ENCODE measurements around the gene SLC9A5. TPM values are rescaled to one million over a fixed set of nuclear protein-coding genes. Genes with fewer than 3 reads are reported as not detected.
A peak's percentile ranks its signal among the peaks of the same experiment; 100 is the strongest.

SLC9A5 gene
- total and polyA plus RNA-seq, 10 of the 15 experiments (the other 5 are each of a cell fraction or from before 2014, with no cell fraction given): 0.26 to 5.7 (median 1.5) TPM

DNA sequence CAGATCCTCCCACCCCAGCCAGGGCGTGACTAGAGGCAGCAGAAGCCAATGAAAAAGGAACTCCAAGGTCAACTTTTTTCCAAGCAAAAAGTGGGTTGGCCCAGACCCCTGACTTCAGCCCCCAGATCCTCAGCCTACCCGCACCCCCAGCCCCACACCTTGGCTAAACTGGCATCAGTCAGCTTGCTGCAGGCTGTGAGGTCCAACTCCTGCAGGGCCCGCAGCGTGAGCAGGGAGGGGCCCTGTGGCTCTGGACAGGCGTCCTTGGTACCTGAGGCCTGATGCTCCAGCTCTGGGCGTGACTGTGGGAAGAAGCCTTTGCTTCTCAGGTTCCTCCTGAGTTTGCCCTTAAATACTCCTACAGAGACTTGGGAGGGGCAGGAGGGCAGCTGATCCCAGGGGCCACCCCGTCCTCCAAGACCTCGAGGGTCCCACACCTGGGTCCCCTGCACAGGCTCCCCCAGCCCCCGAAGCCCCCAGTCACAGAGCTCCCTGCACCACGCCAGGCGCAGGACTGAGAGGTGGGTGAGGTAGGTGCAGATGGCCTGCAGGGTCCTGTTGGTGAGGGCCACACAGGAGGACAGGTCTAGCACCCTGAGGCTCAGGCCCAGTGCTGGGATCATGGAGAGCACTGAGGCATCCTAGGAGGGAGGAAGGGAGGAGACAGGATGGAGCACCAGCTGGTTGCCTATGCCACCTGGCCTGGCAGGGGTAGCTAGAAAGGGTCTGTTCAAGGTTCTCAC is 40.5 kb upstream of the SLC9A5 start:
- ChIA-PET SMC1A (ENCODE audit: uncharacterized antibody, unreplicated experiment) (no interaction called here), RAD21 (ENCODE audit: unreplicated experiment) (no interaction called here), POLR2A (interaction anchor here (0.6 to 1.0 kb wide), 2 partner anchors 9 to 15 kb away, joined by 3 read pairs; no protein-coding TSS in a partner anchor), CTCF (interaction anchor here (1.3 kb wide), 1 partner anchor 52 kb away, joined by 5 read pairs; no protein-coding TSS in a partner anchor)
- Histone ChIP-seq H4K20me1 (ENCODE audit: control insufficient read depth, insufficient read depth) (no peaks in the 10 kb centered on the region), H3K4me1 (ENCODE audit: control insufficient read depth, insufficient read depth, low read length) (no peaks in the 10 kb centered on the region), H3K9ac (ENCODE audit: control insufficient read depth, insufficient read depth, low read length) (no peak overlapping the region), H2AFZ (ENCODE audit: control insufficient read depth, low read depth, low read length) (no peak overlapping the region), H3K79me2 (ENCODE audit: control insufficient read depth, insufficient read depth, low read length) (no peaks in the 10 kb centered on the region), H3K36me3 (ENCODE audit: control insufficient read depth in 2 of 2, insufficient read depth in 2 of 2, low read length in 1 of 2) (peaks cover 0 to 6% of the 10 kb centered on the region in 2 experiments; a peak in 2 of 4 replicates), H3K4me3 (no peak overlapping the region), H3K27ac (ENCODE audit: control insufficient read depth, insufficient read depth) (no peak overlapping the region), H3K27me3 (replicated peaks in 1 of 2; ENCODE audit: control insufficient read depth in 2 of 2, insufficient read depth in 2 of 2, low read length in 1 of 2) (no peaks in the 10 kb centered on the region), H3K4me2 (ENCODE audit: control insufficient read depth, insufficient read depth) (no peak overlapping the region), H3K9me3 (replicated peaks; ENCODE audit: control insufficient read depth, insufficient read depth, low read length) (no peaks in the 10 kb centered on the region)
- in situ Hi-C loops (cut with MboI) (no loop called here), intact Hi-C loops (cut with micrococcal nuclease; ENCODE audit: unreplicated experiment) (no loop called here)
- BruUV-seq (replicated peaks): no TSS peak
- ATAC-seq: no peak
- DNase-seq (ENCODE audit: low read depth, low spot score): no peak
- TF ChIP-seq KDM1A (IDR thresholded peaks at IDR 0.05; ENCODE audit: borderline replicate concordance) (no peak), ZNF24 (IDR thresholded peaks at IDR 0.05) (no peak), POLR2AphosphoS2 (IDR thresholded peaks at IDR 0.05; ENCODE audit: low read depth, low read length) (peak; percentile 67; the same call in 1 of the 2 replicates), SMAD1 (IDR thresholded peaks at IDR 0.05; ENCODE audit: low read depth, partially characterized antibody) (no peak), POLR2A (IDR thresholded peaks at IDR 0.05; ENCODE audit: low read depth, low read length) (peak; percentile 71), ASH2L (IDR thresholded peaks at IDR 0.05; ENCODE audit: borderline replicate concordance, low read depth) (no peak)
- no peak for FAIRE-seq
- WGBS (ENCODE audit: insufficient coverage, insufficient replicate concordance, low lambda C conversion rate, missing lambda C conversion rate): 80% methylated on average over 10 of the region's 11 CpGs

DNA sequence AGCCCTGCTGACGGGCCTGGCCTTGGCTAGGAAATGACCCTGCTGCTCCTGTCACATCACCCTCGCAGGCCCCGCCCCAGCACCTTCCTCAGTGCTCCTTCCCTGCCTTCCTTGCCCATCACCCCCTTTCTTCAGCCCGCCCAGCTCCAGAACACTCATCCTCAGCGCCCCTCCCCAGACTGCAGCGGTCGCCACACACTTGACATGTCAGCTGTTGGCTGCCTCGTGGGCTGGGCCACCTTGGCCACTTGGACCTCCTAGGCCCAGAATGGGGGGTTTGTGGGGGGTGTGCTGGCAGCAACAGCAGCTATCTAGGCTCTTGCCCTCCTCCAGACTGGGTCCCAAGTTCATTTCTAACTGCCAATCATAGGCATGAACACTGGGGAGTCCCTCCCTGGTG is 39.2 kb upstream of the SLC9A5 start:
- H3K9ac ChIP-seq (ENCODE audit: control insufficient read depth, insufficient read depth, low read length): no peak overlapping the region
- no peak overlapping the region for H2AFZ ChIP-seq (ENCODE audit: control insufficient read depth, low read depth, low read length)
- ChIA-PET CTCF (no interaction called here), SMC1A (ENCODE audit: uncharacterized antibody, unreplicated experiment) (no interaction called here), RAD21 (ENCODE audit: unreplicated experiment) (no interaction called here), POLR2A (no interaction called here)
- no peaks in the 10 kb centered on the region for H3K79me2 ChIP-seq (ENCODE audit: control insufficient read depth, insufficient read depth, low read length)
- H3K9me3 ChIP-seq (replicated peaks; ENCODE audit: control insufficient read depth, insufficient read depth, low read length): no peaks in the 10 kb centered on the region
- no TSS peak for BruUV-seq (replicated peaks)
- 40% methylated on average over 2 of the region's 8 CpGs for WGBS (ENCODE audit: insufficient coverage, insufficient replicate concordance, low lambda C conversion rate, missing lambda C conversion rate)
- no peaks in the 10 kb centered on the region for H4K20me1 ChIP-seq (ENCODE audit: control insufficient read depth, insufficient read depth)
- H3K27me3 ChIP-seq (replicated peaks in 1 of 2; ENCODE audit: control insufficient read depth in 2 of 2, insufficient read depth in 2 of 2, low read length in 1 of 2): no peaks in the 10 kb centered on the region
- intact Hi-C loops (cut with micrococcal nuclease; ENCODE audit: unreplicated experiment) (no loop called here), in situ Hi-C loops (cut with MboI) (no loop called here)
- FAIRE-seq: no peak
- no peak overlapping the region for H3K4me2 ChIP-seq (ENCODE audit: control insufficient read depth, insufficient read depth)
- no peak for DNase-seq (ENCODE audit: low read depth, low spot score)
- H3K27ac ChIP-seq (ENCODE audit: control insufficient read depth, insufficient read depth): no peak overlapping the region
- H3K4me3 ChIP-seq: no peak overlapping the region
- H3K4me1 ChIP-seq (ENCODE audit: control insufficient read depth, insufficient read depth, low read length): no peaks in the 10 kb centered on the region
- ATAC-seq: no peak
- H3K36me3 ChIP-seq (ENCODE audit: control insufficient read depth in 2 of 2, insufficient read depth in 2 of 2, low read length in 1 of 2): no peaks in the 10 kb centered on the region
- TF ChIP-seq ZNF384 (IDR thresholded peaks at IDR 0.05; ENCODE audit: borderline replicate concordance, low read depth, low read length): no peak
- TF ChIP-seq SMAD1 (IDR thresholded peaks at IDR 0.05; ENCODE audit: low read depth, partially characterized antibody): no peak
- TF ChIP-seq, protein P1, sequence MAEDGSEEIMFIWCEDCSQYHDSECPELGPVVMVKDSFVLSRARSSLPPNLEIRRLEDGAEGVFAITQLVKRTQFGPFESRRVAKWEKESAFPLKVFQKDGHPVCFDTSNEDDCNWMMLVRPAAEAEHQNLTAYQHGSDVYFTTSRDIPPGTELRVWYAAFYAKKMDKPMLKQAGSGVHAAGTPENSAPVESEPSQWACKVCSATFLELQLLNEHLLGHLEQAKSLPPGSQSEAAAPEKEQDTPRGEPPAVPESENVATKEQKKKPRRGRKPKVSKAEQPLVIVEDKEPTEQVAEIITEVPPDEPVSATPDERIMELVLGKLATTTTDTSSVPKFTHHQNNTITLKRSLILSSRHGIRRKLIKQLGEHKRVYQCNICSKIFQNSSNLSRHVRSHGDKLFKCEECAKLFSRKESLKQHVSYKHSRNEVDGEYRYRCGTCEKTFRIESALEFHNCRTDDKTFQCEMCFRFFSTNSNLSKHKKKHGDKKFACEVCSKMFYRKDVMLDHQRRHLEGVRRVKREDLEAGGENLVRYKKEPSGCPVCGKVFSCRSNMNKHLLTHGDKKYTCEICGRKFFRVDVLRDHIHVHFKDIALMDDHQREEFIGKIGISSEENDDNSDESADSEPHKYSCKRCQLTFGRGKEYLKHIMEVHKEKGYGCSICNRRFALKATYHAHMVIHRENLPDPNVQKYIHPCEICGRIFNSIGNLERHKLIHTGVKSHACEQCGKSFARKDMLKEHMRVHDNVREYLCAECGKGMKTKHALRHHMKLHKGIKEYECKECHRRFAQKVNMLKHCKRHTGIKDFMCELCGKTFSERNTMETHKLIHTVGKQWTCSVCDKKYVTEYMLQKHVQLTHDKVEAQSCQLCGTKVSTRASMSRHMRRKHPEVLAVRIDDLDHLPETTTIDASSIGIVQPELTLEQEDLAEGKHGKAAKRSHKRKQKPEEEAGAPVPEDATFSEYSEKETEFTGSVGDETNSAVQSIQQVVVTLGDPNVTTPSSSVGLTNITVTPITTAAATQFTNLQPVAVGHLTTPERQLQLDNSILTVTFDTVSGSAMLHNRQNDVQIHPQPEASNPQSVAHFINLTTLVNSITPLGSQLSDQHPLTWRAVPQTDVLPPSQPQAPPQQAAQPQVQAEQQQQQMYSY (CRISPR knock-in tag; IDR thresholded peaks at IDR 0.05): no peak
- no peak for TF ChIP-seq GABPA (IDR thresholded peaks at IDR 0.05; ENCODE audit: low read depth)
